Liver (tissue), 9 donors: Measurements from ENCODE around the gene DNAH3. TPM values are rescaled to one million over a fixed set of nuclear protein-coding genes. Genes with fewer than 3 reads are reported as not detected.

Experiments
- DNase-seq: peaks from one replicate; pipeline ENCODE4 v3.0.0-alpha.2; 2017; ENCODE audit warnings: low spot score
- H3K27ac ChIP-seq, 2 donors: one replicate each; pipeline ENCODE4 v1.7.0; 2013; ENCODE audit warnings: inconsistent platforms in 2 of 2, low read length in 2 of 2, control low read depth in 1 of 2, low read depth in 1 of 2, mild to moderate bottlenecking in 1 of 2
- H3K27me3 ChIP-seq, 4 donors: one replicate each; pipeline versions ENCODE4 v1.6.1 to v1.7.0; 2013; ENCODE audit warnings: low read length in 3 of 4, inconsistent platforms in 1 of 4, mild to moderate bottlenecking in 1 of 4, moderate library complexity in 1 of 4; ENCODE audit not compliant: control insufficient read depth in 4 of 4, insufficient read depth in 4 of 4
- H3K36me3 ChIP-seq, 4 donors: one replicate each; pipeline versions ENCODE4 v1.6.1 to v1.7.0; 2013; ENCODE audit warnings: low read length in 3 of 4, mild to moderate bottlenecking in 3 of 4, low read depth in 1 of 4, moderate library complexity in 1 of 4; ENCODE audit not compliant: control insufficient read depth in 4 of 4, insufficient read depth in 3 of 4
- H3K4me1 ChIP-seq, 4 donors: one replicate each; pipeline versions ENCODE4 v1.6.1 to v1.7.0; 2013; ENCODE audit warnings: low read length in 3 of 4, mild to moderate bottlenecking in 3 of 4, moderate library complexity in 1 of 4; ENCODE audit not compliant: control insufficient read depth in 4 of 4, insufficient read depth in 4 of 4
- H3K4me3 ChIP-seq, 3 donors: one replicate each; pipeline versions ENCODE4 v1.6.1 to v1.7.0; 2013; ENCODE audit warnings: low read length in 3 of 3, control low read depth in 1 of 3, low read depth in 1 of 3, mild to moderate bottlenecking in 1 of 3
- H3K9ac ChIP-seq, 2 donors: one replicate each; pipeline ENCODE4 v1.7.0; 2013; ENCODE audit warnings: low read length in 2 of 2, mild to moderate bottlenecking in 2 of 2, moderate library complexity in 2 of 2, control low read depth in 1 of 2, low read depth in 1 of 2
- H3K9me3 ChIP-seq, 4 donors: one replicate each; pipeline versions ENCODE4 v1.6.1 to v1.7.0; 2013; ENCODE audit warnings: low read length in 3 of 4; ENCODE audit not compliant: control insufficient read depth in 4 of 4
- CTCF ChIP-seq: fragments of 150-350 bp; IDR thresholded peaks from 2 replicates; pipeline ENCODE4 v1.5.1; 2017; ENCODE audit warnings: improper control_type of control experiment, low read depth, low read length; ENCODE audit not compliant: missing input control
- FOXA1 ChIP-seq: IDR thresholded peaks from 2 replicates; pipeline ENCODE4 v1.6.1; 2016; ENCODE audit warnings: antibody characterized with exemption
- GABPA ChIP-seq, 2 donors: IDR thresholded peaks in 1 of 2; conservative IDR thresholded peaks in 1 of 2; 2 replicates each; pipeline ENCODE4 v1.6.1; 2016; ENCODE audit warnings: antibody characterized with exemption in 2 of 2, mild to moderate bottlenecking in 1 of 2, moderate library complexity in 1 of 2
- HNF4A ChIP-seq, 2 donors: conservative IDR thresholded peaks; 2 replicates each; pipeline ENCODE4 v1.6.1; 2016; ENCODE audit warnings: antibody characterized with exemption in 2 of 2, mild to moderate bottlenecking in 2 of 2
- HNF4G ChIP-seq: IDR thresholded peaks from 2 replicates; pipeline ENCODE4 v1.6.1; 2016; ENCODE audit warnings: antibody characterized with exemption
- JUND ChIP-seq, 2 donors: IDR thresholded peaks; 2 replicates each; pipeline ENCODE4 v1.6.1; 2016; ENCODE audit warnings: antibody characterized with exemption in 2 of 2
- NR2F2 ChIP-seq: IDR thresholded peaks from 2 replicates; pipeline ENCODE4 v1.6.1; 2016; ENCODE audit warnings: antibody characterized with exemption
- RAD21 ChIP-seq, 2 donors: IDR thresholded peaks; 2 replicates each; pipeline ENCODE4 v1.6.1; 2016; ENCODE audit warnings: antibody characterized with exemption in 2 of 2, mild to moderate bottlenecking in 2 of 2
- REST ChIP-seq: IDR thresholded peaks from 2 replicates; pipeline ENCODE4 v1.6.1; 2016; ENCODE audit warnings: antibody characterized with exemption, mild to moderate bottlenecking
- RXRA ChIP-seq, 2 donors: IDR thresholded peaks; 2 replicates each; pipeline ENCODE4 v1.6.1; 2017 to 2018; ENCODE audit warnings: antibody characterized with exemption in 2 of 2, mild to moderate bottlenecking in 1 of 2
- YY1 ChIP-seq: IDR thresholded peaks from 2 replicates; pipeline ENCODE4 v1.6.1; 2016; ENCODE audit warnings: antibody characterized with exemption, mild to moderate bottlenecking
- ZBTB33 ChIP-seq: IDR thresholded peaks from 2 replicates; pipeline ENCODE4 v1.6.1; 2016; ENCODE audit warnings: antibody characterized with exemption
- WGBS: extraction: QIAGEN DNeasy Blood & Tissue Kit; methylation state at CpG from one replicate; pipeline ENCODE4 v1.1.7; 2013; 5-methylcytosine and 5-hydroxymethylcytosine counted together
- polyA plus RNA-seq, 2 donors: library from polyadenylated mRNA; stranded (reverse) in 1 of 2; unstranded in 1 of 2; fragments of 200-250 nt in 1 of 2; fragments of >200 nt in 1 of 2; fragmentation: Nextera tagmentation in 1 of 2; extraction: Ambion mirVana in 1 of 2; gene quantifications; one replicate each; pipeline versions ENCODE4 v1.2.1 to v1.2.3, GENCODE V29; 2013 to 2015
- total RNA-seq, 2 donors: library from RNA; depleted of rRNA; stranded (reverse); fragments of >200 nt; gene quantifications; one replicate each; pipeline ENCODE4 v1.2.3, GENCODE V29; 2014
- donor health status: healthy.
- donor health status: healthy.
- donor health status: healthy.
- donor health status: healthy.
- donor health status: healthy.

The DNAH3 gene
- total and polyA plus RNA-seq, 4 donors = not detected

- no peaks in the 10 kb centered on the region for H3K36me3 ChIP-seq
- no peak overlapping the region for H3K4me3 ChIP-seq
- H3K4me1 ChIP-seq = peaks cover 0 to 2% (median 0%) of the 10 kb centered on the region in 4 donors
- 48% methylated on average over 5 of the region's 5 CpGs for WGBS
- no peak overlapping the region for H3K9ac ChIP-seq
- TF ChIP-seq NR2F2 (no peak), RAD21 (IDR thresholded peaks at IDR 0.05) (no peak), RXRA (IDR thresholded peaks at IDR 0.05) (no peak), REST (no peak), YY1 (no peak), HNF4G (no peak), GABPA (IDR thresholded peaks at IDR 0.05 in 1 of 2, conservative IDR thresholded peaks at IDR 0.05 in 1 of 2) (no peak), FOXA1 (no peak), JUND (IDR thresholded peaks at IDR 0.05) (no peak), HNF4A (conservative IDR thresholded peaks at IDR 0.05) (no peak), ZBTB33 (no peak)
- peaks cover 0 to 2% (median 0%) of the 10 kb centered on the region in 4 donors for H3K27me3 ChIP-seq
- no peak for DNase-seq
- no peaks in the 10 kb centered on the region for H3K9me3 ChIP-seq
- no peak overlapping the region for H3K27ac ChIP-seq
Observed at GRCh38 chr16:21145738-21146137, 4.9 kb downstream of the DNAH3 start.

- H3K27ac ChIP-seq = no peak overlapping the region
- TF ChIP-seq JUND (IDR thresholded peaks at IDR 0.05) (no peak), NR2F2 (no peak), CTCF (no peak)
- H3K4me1 ChIP-seq = no peaks in the 10 kb centered on the region
- no peak overlapping the region for H3K9ac ChIP-seq
- no peak for DNase-seq
- WGBS = 86% methylated on average over 8 of the region's 8 CpGs
- no peaks in the 10 kb centered on the region for H3K36me3 ChIP-seq
- no peaks in the 10 kb centered on the region for H3K9me3 ChIP-seq
- H3K27me3 ChIP-seq = no peaks in the 10 kb centered on the region
- H3K4me3 ChIP-seq = no peak overlapping the region
Observed at GRCh38 chr16:21134053-21134452, 16.6 kb downstream of the DNAH3 start.
